GM23338 (cell line): Measurements from ENCODE around the gene CORO1C.

Source experiments
- CREB1 ChIP-seq: fragments of 250-450 bp; sonication (Bioruptor Pico); IDR thresholded peaks from 2 replicates; pipeline ENCODE4 v1.5.0; 2020; ENCODE audit warnings: low read depth, mild to moderate bottlenecking, moderate library complexity
- CTCF ChIP-seq, 2 experiments: fragments of 200-600 bp in 1 of 2; sonication (generic) in 1 of 2; conservative IDR thresholded peaks; 2 replicates each; pipeline versions ENCODE4 v1.5.1 to v1.6.1; 2016 to 2017; ENCODE audit warnings: antibody characterized with exemption in 2 of 2, low read depth in 2 of 2, mild to moderate bottlenecking in 2 of 2, moderate library complexity in 1 of 2
- EZH2 ChIP-seq: fragments of 200-600 bp; sonication (generic); IDR thresholded peaks from one replicate; pipeline ENCODE4 v1.8.0; 2017; ENCODE audit warnings: antibody characterized with exemption, mild to moderate bottlenecking, low read depth; ENCODE audit not compliant: unreplicated experiment
- EZH2phosphoT487 ChIP-seq: fragments of 200-600 bp; sonication (generic); IDR thresholded peaks from one replicate; pipeline ENCODE4 v1.8.1; 2018; ENCODE audit warnings: antibody characterized with exemption; ENCODE audit not compliant: unreplicated experiment
- JUNB ChIP-seq: IDR thresholded peaks from one replicate; pipeline ENCODE4 v1.6.1; 2016; ENCODE audit warnings: antibody characterized with exemption; ENCODE audit not compliant: unreplicated experiment
- POLR2AphosphoS5 ChIP-seq: IDR thresholded peaks from 2 replicates; pipeline ENCODE4 v1.6.1; 2016; ENCODE audit warnings: antibody characterized with exemption, low read depth
- REST ChIP-seq: IDR thresholded peaks from one replicate; pipeline ENCODE4 v1.6.1; 2018; ENCODE audit warnings: antibody characterized with exemption; ENCODE audit not compliant: unreplicated experiment
- STAT1 ChIP-seq: IDR thresholded peaks from one replicate; pipeline ENCODE4 v1.6.1; 2016; ENCODE audit warnings: antibody characterized with exemption; ENCODE audit not compliant: unreplicated experiment
- ZNF114 ChIP-seq: fragments of 250-450 bp; sonication (Bioruptor Pico); IDR thresholded peaks from 2 replicates; pipeline ENCODE4 v1.5.0; 2020; ENCODE audit warnings: mild to moderate bottlenecking, moderate library complexity
- TF ChIP-seq, protein P1 (sequence below): IDR thresholded peaks from 2 replicates; pipeline ENCODE4 v1.6.1; 2016; ENCODE audit warnings: antibody characterized with exemption

DNA sequence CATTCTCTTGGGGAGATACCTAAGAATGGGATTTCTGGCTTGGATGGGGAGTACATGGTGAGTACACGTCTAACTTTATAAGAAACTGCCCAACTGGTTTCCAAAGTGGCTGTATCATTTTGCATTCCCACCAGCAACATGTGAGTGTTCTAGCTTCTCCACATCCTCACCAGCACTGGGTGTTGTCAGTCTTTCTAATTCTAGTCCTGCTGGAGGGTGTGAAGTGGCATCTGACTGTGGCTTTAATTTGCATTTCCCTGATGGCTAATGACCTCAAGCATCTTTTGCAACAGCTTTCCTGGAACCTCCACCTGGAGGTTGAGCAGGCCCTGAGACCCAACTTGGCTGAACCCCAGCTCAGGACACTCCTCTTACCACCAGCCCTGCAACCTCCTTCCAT lies 115.4 kb downstream of the CORO1C start:
- TF ChIP-seq CTCF (conservative IDR thresholded peaks at IDR 0.05; ENCODE audit: low read depth in 2 of 2) = no peak
- TF ChIP-seq ZNF114 (CRISPR knock-in tag) = no peak
- no peak for TF ChIP-seq EZH2phosphoT487
- no peak for TF ChIP-seq REST
- no peak for TF ChIP-seq EZH2
- TF ChIP-seq JUNB = no peak
- no peak for TF ChIP-seq POLR2AphosphoS5
- TF ChIP-seq CREB1 = no peak
- TF ChIP-seq, protein P1, sequence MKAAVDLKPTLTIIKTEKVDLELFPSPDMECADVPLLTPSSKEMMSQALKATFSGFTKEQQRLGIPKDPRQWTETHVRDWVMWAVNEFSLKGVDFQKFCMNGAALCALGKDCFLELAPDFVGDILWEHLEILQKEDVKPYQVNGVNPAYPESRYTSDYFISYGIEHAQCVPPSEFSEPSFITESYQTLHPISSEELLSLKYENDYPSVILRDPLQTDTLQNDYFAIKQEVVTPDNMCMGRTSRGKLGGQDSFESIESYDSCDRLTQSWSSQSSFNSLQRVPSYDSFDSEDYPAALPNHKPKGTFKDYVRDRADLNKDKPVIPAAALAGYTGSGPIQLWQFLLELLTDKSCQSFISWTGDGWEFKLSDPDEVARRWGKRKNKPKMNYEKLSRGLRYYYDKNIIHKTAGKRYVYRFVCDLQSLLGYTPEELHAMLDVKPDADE = no peak
- TF ChIP-seq STAT1 = no peak
